ENCODE data around the gene HMCN2. TPM values are rescaled to one million over a fixed set of nuclear protein-coding genes. Genes with fewer than 3 reads are reported as not detected.
A peak's percentile ranks its signal among the peaks of the same experiment; 100 is the strongest.

Gene HMCN2
- total RNA-seq, 1 donor: under 0.01 TPM

DNA sequence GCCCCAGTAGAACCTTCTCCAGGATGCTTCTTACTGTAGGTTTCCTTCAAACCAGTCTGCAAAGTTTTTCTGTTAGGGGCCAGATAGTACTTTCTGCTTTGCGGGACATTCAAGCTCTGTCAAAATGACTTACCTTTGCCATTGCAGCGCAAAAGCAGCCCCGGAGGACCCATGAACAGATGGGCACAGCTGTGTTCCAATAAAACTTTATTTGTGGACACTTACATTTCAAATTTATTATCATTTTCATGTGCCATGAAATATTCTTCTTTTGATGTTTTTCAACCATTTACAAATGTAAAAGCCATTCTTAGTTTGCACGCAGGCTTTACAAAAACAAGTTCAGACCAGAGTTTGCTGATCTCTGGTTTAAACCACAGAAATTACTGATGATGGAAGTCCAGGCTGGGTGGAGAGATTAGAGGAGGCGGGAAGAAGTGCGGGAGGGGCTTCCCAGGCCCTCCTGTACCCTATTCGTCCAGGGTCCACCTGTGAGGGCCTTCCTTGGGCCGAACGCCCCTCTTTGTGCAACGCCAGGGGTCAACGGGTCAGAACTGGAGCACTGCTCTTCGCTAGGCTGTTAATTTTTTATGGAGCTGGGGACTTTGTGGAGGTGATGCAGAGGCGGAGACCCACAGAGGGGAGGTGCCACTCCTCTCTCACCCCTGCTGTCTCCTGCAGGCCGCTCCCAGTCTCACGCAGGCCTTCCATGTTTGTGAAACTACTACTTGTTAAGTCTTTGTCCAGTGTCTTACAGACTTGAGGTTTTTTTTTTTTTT lies 171.6 kb downstream of the HMCN2 start:
- H3K4me1 ChIP-seq (ENCODE audit: insufficient read depth, low read length): peaks cover 6% of the 10 kb centered on the region
- TF ChIP-seq, protein P1, sequence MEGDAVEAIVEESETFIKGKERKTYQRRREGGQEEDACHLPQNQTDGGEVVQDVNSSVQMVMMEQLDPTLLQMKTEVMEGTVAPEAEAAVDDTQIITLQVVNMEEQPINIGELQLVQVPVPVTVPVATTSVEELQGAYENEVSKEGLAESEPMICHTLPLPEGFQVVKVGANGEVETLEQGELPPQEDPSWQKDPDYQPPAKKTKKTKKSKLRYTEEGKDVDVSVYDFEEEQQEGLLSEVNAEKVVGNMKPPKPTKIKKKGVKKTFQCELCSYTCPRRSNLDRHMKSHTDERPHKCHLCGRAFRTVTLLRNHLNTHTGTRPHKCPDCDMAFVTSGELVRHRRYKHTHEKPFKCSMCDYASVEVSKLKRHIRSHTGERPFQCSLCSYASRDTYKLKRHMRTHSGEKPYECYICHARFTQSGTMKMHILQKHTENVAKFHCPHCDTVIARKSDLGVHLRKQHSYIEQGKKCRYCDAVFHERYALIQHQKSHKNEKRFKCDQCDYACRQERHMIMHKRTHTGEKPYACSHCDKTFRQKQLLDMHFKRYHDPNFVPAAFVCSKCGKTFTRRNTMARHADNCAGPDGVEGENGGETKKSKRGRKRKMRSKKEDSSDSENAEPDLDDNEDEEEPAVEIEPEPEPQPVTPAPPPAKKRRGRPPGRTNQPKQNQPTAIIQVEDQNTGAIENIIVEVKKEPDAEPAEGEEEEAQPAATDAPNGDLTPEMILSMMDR (IDR thresholded peaks at IDR 0.05; ENCODE audit: extremely low read depth, low read depth, low read length): no peak
- peaks cover 4% of the 10 kb centered on the region for H3K9me3 ChIP-seq (ENCODE audit: low read depth, low read length)
- no peak overlapping the region for H3K27ac ChIP-seq (ENCODE audit: low read depth, low read length)
- no peak overlapping the region for H3K4me3 ChIP-seq (ENCODE audit: insufficient read depth, low read length)
- H3K79me2 ChIP-seq (ENCODE audit: insufficient read depth, low read length): no peaks in the 10 kb centered on the region
- H4K20me1 ChIP-seq (ENCODE audit: insufficient read depth, low read length): no peaks in the 10 kb centered on the region
- no peak overlapping the region for H2AFZ ChIP-seq (ENCODE audit: low read length)
- peak; percentile 75 for DNase-seq (ENCODE audit: insufficient read length, low spot score, missing footprints)
- peaks cover 8% of the 10 kb centered on the region for H3K27me3 ChIP-seq (ENCODE audit: insufficient read depth, low read length)
- H3K36me3 ChIP-seq (ENCODE audit: insufficient read depth, low read length): no peaks in the 10 kb centered on the region
- H3K4me2 ChIP-seq (ENCODE audit: insufficient read depth, low read length): no peak overlapping the region

DNA sequence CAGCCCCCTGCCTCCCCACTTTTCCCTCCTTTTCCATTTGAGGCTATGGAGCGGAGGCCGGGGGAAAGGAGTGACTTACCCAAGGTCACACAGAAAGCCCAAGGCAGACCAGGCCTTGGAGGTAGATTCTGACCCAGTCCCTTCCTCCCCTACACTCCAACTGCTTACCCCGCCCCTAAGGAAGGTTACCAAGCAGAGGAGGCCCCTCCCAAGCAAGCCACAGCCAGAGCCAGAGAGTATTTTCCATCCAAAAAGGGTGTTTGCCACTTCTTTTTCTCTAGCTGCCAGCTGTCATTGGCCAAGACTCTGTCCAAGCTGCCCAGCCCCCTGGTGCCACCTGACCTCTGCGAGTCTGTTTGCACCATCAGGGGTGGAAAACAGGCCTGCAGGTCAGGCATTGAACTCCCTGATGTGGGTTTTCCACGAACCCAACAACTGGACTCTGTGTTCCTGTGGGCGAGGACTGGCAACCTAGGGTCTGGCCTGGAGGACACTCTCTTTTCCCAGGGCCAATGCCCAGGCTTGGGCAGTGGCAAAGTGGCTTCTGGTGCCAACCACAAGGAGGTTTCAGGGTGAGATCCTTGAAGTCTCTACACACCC lies 172.9 kb downstream of the HMCN2 start:
- Histone ChIP-seq H3K27me3 (ENCODE audit: insufficient read depth, low read length) (peaks cover 7% of the 10 kb centered on the region), H3K36me3 (ENCODE audit: insufficient read depth, low read length) (no peaks in the 10 kb centered on the region), H3K27ac (ENCODE audit: low read depth, low read length) (no peak overlapping the region), H3K9me3 (ENCODE audit: low read depth, low read length) (peaks cover 4% of the 10 kb centered on the region), H2AFZ (ENCODE audit: low read length) (no peak overlapping the region), H3K79me2 (ENCODE audit: insufficient read depth, low read length) (no peaks in the 10 kb centered on the region), H3K4me3 (ENCODE audit: insufficient read depth, low read length) (no peak overlapping the region), H3K4me1 (ENCODE audit: insufficient read depth, low read length) (no peaks in the 10 kb centered on the region), H4K20me1 (ENCODE audit: insufficient read depth, low read length) (no peaks in the 10 kb centered on the region), H3K4me2 (ENCODE audit: insufficient read depth, low read length) (no peak overlapping the region)
- TF ChIP-seq, protein P1 (IDR thresholded peaks at IDR 0.05; ENCODE audit: extremely low read depth, low read depth, low read length): no peak
- peak; percentile 22 for DNase-seq (ENCODE audit: insufficient read length, low spot score, missing footprints)

DNA sequence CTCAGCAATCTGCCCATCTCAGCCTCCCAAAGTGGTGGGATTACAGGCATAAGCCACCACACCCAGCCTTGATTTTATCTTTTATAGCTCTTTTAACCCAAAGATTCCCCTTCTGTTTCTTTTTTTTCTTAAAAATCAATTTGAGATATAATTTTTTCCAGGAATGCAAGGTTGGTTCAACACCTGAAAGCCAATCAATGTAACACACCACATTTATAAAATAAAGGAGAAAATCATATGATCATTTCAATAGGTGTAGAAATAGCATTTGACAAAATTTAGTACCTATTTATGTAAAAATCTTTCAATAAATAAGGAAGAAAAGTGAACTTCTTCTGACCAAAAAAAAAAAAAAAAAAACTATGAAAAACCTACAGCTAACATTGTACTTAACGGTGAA lies 175.5 kb downstream of the HMCN2 start:
- Histone ChIP-seq H3K27ac (ENCODE audit: low read depth, low read length) (no peak overlapping the region), H3K4me3 (ENCODE audit: insufficient read depth, low read length) (no peak overlapping the region), H3K4me2 (ENCODE audit: insufficient read depth, low read length) (no peak overlapping the region), H2AFZ (ENCODE audit: low read length) (no peak overlapping the region), H3K79me2 (ENCODE audit: insufficient read depth, low read length) (no peaks in the 10 kb centered on the region), H3K36me3 (ENCODE audit: insufficient read depth, low read length) (no peaks in the 10 kb centered on the region), H3K4me1 (ENCODE audit: insufficient read depth, low read length) (peaks cover 8% of the 10 kb centered on the region), H3K9me3 (ENCODE audit: low read depth, low read length) (peaks cover 4% of the 10 kb centered on the region), H3K27me3 (ENCODE audit: insufficient read depth, low read length) (no peaks in the 10 kb centered on the region), H4K20me1 (ENCODE audit: insufficient read depth, low read length) (no peaks in the 10 kb centered on the region)
- DNase-seq (ENCODE audit: insufficient read length, low spot score, missing footprints): no peak
- TF ChIP-seq, protein P1 (IDR thresholded peaks at IDR 0.05; ENCODE audit: extremely low read depth, low read depth, low read length): no peak

DNA sequence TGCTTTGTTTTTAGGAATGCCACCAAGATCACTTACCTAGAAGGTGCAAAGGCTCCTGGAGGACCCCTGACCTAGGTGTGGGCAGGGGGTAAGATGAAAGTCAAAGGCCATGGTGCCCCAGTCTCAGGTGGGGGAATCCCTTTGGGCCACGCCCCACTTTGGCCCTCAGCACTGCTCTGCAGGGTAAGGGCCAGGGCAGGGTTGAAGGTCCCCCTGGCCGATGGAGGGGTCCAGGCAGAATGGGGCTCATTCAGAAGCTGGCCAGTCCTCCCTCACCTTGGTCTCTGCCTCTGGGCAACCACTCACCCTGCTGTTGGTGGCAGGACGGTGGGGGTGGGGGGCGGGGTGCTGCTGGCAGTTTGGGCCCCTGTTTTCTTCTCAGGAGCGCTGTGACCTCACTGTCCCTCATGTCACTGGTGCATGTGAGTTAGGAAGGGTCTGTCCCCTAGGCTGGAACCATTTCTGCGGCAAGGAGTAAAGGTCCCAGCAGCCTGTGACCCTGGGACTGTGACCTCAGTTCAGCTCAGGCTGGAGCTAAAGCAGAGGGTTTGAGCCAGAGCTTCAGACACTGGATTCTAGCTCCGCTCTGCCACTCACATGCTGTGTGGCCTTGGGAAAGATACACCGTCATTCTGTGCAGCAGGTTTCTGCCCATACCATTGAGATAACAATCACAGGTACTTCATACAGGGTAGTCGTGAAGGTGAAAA lies 177.3 kb downstream of the HMCN2 start:
- H3K36me3 ChIP-seq (ENCODE audit: insufficient read depth, low read length): no peaks in the 10 kb centered on the region
- no peak overlapping the region for H3K4me2 ChIP-seq (ENCODE audit: insufficient read depth, low read length)

More for the DNA sequence above, 177.3 kb downstream of the HMCN2 start:
- Histone ChIP-seq H3K4me3 (ENCODE audit: insufficient read depth, low read length) (no peak overlapping the region), H3K27ac (ENCODE audit: low read depth, low read length) (no peak overlapping the region), H3K79me2 (ENCODE audit: insufficient read depth, low read length) (peaks cover 9% of the 10 kb centered on the region), H4K20me1 (ENCODE audit: insufficient read depth, low read length) (peaks cover 10% of the 10 kb centered on the region), H3K9me3 (ENCODE audit: low read depth, low read length) (peaks cover 4% of the 10 kb centered on the region), H3K27me3 (ENCODE audit: insufficient read depth, low read length) (no peaks in the 10 kb centered on the region), H2AFZ (ENCODE audit: low read length) (no peak overlapping the region), H3K4me1 (ENCODE audit: insufficient read depth, low read length) (peaks cover 23% of the 10 kb centered on the region)
- DNase-seq (ENCODE audit: insufficient read length, low spot score, missing footprints): no peak
- TF ChIP-seq, protein P1 (IDR thresholded peaks at IDR 0.05; ENCODE audit: extremely low read depth, low read depth, low read length): no peak
